ENCODE measurements around the gene RAMP1. TPM values are rescaled to one million over a fixed set of nuclear protein-coding genes. Genes with fewer than 3 reads are reported as not detected.

The RAMP1 gene
- total RNA-seq, 4 donors from 2014 or later = 1.5 to 5.6 (median 2.9) TPM; not detected in 1

- TF ChIP-seq CTCF (IDR thresholded peaks at IDR 0.05; ENCODE audit: low read depth) = no peak
Measured at GRCh38 chr2:237869343-237870102, 10.1 kb downstream of the RAMP1 start.

- no peak for TF ChIP-seq CTCF (IDR thresholded peaks at IDR 0.05; ENCODE audit: low read depth)
Measured at GRCh38 chr2:237870126-237870525, 10.7 kb downstream of the RAMP1 start.

- TF ChIP-seq CTCF (IDR thresholded peaks at IDR 0.05; ENCODE audit: low read depth) = no peak
Measured at GRCh38 chr2:237870754-237871651, 11.6 kb downstream of the RAMP1 start.

GRCh38 chr2:237872178-237872887, 12.9 kb downstream of the RAMP1 start:
- no peak for TF ChIP-seq CTCF (IDR thresholded peaks at IDR 0.05; ENCODE audit: low read depth)

GRCh38 chr2:237873421-237873831, 14.0 kb downstream of the RAMP1 start:
- no peak for TF ChIP-seq CTCF (IDR thresholded peaks at IDR 0.05; ENCODE audit: low read depth)

GRCh38 chr2:237873897-237874551, 14.6 kb downstream of the RAMP1 start:
- TF ChIP-seq CTCF (IDR thresholded peaks at IDR 0.05; ENCODE audit: low read depth) = no peak

Data from subcutaneous adipose tissue (tissue), 4 donors.